CD4-positive, alpha-beta T cell (primary cell): ENCODE data around the gene PIK3R6. TPM values are rescaled to one million over a fixed set of nuclear protein-coding genes. Genes with fewer than 3 reads are reported as not detected.

Source experiments
- ATAC-seq: fragments of 200-7000 bp; cut with Tn5 transposase; one replicate; pipeline ENCODE4 v1.10.0; 2022; ENCODE audit warnings: mild to moderate bottlenecking; ENCODE audit not compliant: poor library complexity
- CTCF ChIA-PET: fragments of 350-600 bp; sonication (Branson Sonifier 250); formaldehyde crosslinking; loops from one replicate; lab custom pipeline; 2021; ENCODE audit warnings: antibody characterized with exemption, inconsistent platforms; lab: Charles Lee
- POLR2A ChIA-PET: fragments of 350-600 bp; sonication (Branson Sonifier 250); formaldehyde crosslinking; loops from one replicate; lab custom pipeline; 2021; ENCODE audit warnings: antibody characterized with exemption, inconsistent platforms; lab: Charles Lee
- DNase-seq, 14 experiments: peaks; one replicate each; pipeline ENCODE4 v3.0.0-alpha.2; 2013 to 2020; ENCODE audit warnings: mixed read lengths in 2 of 14
- H3K27ac ChIP-seq, 2 donors: one replicate each; pipeline versions ENCODE4 v1.5.1 to v1.7.0; 2013; ENCODE audit warnings: low read length in 2 of 2, low read depth in 1 of 2, mild to moderate bottlenecking in 1 of 2
- H3K27me3 ChIP-seq, 2 experiments: 1 replicate in 1 of 2; 2 replicates in 1 of 2; pipeline versions ENCODE4 v1.6.1 to v1.7.0; 2013; ENCODE audit warnings: low read length in 2 of 2, control low read depth in 1 of 2, mild to moderate bottlenecking in 1 of 2, moderate library complexity in 1 of 2; ENCODE audit not compliant: insufficient read depth in 2 of 2, control insufficient read depth in 1 of 2
- H3K36me3 ChIP-seq: one replicate; pipeline ENCODE4 v1.6.1; 2013; ENCODE audit warnings: low read length, control low read depth; ENCODE audit not compliant: insufficient read depth
- H3K4me1 ChIP-seq: one replicate; pipeline ENCODE4 v1.6.1; 2013; ENCODE audit warnings: low read length, control low read depth; ENCODE audit not compliant: insufficient read depth
- H3K4me3 ChIP-seq: one replicate; pipeline ENCODE4 v1.5.1; 2013; ENCODE audit warnings: mild to moderate bottlenecking, low read length, moderate library complexity
- H3K9me3 ChIP-seq, 2 experiments: 1 replicate in 1 of 2; 2 replicates in 1 of 2; pipeline versions ENCODE4 v1.6.1 to v1.7.0; 2013; ENCODE audit warnings: low read length in 2 of 2, mild to moderate bottlenecking in 2 of 2, control low read depth in 1 of 2, moderate library complexity in 1 of 2; ENCODE audit not compliant: control insufficient read depth in 1 of 2, insufficient read depth in 1 of 2
- H3K27ac Mint-ChIP-seq: one replicate; pipeline ENCODE4 v1.8.0; 2020; ENCODE audit warnings: mixed read lengths
- H3K27me3 Mint-ChIP-seq: one replicate; pipeline ENCODE4 v1.8.0; 2021; ENCODE audit warnings: mixed read lengths
- H3K36me3 Mint-ChIP-seq: one replicate; pipeline ENCODE4 v1.8.0; 2021; ENCODE audit warnings: low read depth, mixed read lengths
- H3K4me1 Mint-ChIP-seq: one replicate; pipeline ENCODE4 v1.8.0; 2021; ENCODE audit warnings: low read depth, mixed read lengths
- H3K4me3 Mint-ChIP-seq: one replicate; pipeline ENCODE4 v1.8.0; 2020; ENCODE audit warnings: mild to moderate bottlenecking, mixed read lengths
- H3K9me3 Mint-ChIP-seq: one replicate; pipeline ENCODE4 v1.8.0; 2020; ENCODE audit warnings: mixed read lengths
- CTCF ChIP-seq: fragments of 200-600 bp; IDR thresholded peaks from one replicate; pipeline ENCODE4 v1.8.0; 2022; ENCODE audit warnings: antibody characterized with exemption, mild to moderate bottlenecking
- intact Hi-C, 2 experiments: fragments of 100-400 bp; cut with DNase I in 1 of 2; cut with micrococcal nuclease in 1 of 2; formaldehyde crosslinking; loops; one replicate each; pipeline versions ENCODE4 v1.15.1 to v1.9.0; 2023 to 2025; cut with DNase I, micrococcal nuclease
- total RNA-seq, 174 experiments: library from RNA in 2 of 174; stranded (reverse) in 2 of 174; gene quantifications; one replicate each; pipeline ENCODE4 v1.2.3 and lab custom pipeline; 2021 to 2026

Gene PIK3R6
- total RNA-seq, 2 experiments from 2014 or later = 0.50 to 0.60 TPM

DNA sequence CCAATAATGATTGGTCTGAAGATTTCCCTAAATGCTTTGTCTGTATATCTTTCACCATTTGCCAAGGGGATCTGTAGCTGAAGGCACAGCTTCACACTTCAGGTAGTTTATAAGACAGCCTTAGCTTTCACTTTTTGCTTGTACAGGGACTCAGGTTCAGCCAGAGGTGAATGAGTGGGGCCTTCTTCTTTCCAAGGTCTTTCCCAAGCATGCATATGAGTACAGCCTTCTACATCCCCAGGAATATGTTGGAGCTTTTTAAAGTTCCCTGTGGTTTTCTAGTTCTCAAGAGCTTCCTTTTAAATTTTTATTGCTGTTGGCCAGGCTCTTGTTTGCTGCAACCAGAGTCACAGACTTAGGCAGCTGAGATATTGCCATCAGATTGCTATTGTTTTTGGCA lies 91.2 kb downstream of the PIK3R6 start:
- H3K4me3 ChIP-seq = no peak overlapping the region
- H3K4me1 ChIP-seq = no peaks in the 10 kb centered on the region
- Mint-ChIP-seq H3K9me3 (peaks cover 9% of the 10 kb centered on the region), H3K27me3 (peaks cover 30% of the 10 kb centered on the region), H3K27ac (no peak overlapping the region), H3K4me3 (no peak overlapping the region), H3K36me3 (no peaks in the 10 kb centered on the region), H3K4me1 (no peaks in the 10 kb centered on the region)
- H3K27ac ChIP-seq = no peak overlapping the region
- peaks cover 6 to 19% of the 10 kb centered on the region in 2 experiments for H3K27me3 ChIP-seq
- H3K9me3 ChIP-seq = peaks cover 6 to 7% of the 10 kb centered on the region in 2 experiments
- no peaks in the 10 kb centered on the region for H3K36me3 ChIP-seq
- ATAC-seq = no peak
- no peak for TF ChIP-seq CTCF
- ChIA-PET CTCF (no interaction called here), POLR2A (no interaction called here)
- intact Hi-C loops = no loop called here
- no peak for DNase-seq

DNA sequence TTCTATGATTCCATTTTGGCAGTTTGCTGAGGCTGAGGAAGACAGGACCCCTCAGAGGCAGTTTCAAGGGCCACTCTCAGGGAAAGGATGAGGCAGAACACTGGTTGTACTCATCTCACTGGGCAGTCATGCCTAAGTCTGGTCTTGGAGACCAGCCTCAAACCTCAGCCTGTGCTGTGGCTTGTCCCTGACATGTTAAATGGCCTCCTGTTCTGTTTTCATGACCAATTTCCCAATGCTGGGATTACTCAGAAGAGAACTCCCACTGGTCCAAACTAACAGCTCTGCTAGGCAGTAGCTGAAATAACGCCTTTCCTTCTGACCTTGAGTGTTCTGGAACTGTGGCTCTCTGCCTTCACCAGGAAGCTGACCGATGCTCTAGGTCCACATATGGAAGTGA lies 100.7 kb downstream of the PIK3R6 start:
- ATAC-seq (no peak), DNase-seq (no peak)
- Mint-ChIP-seq H3K36me3 (no peaks in the 10 kb centered on the region), H3K9me3 (no peaks in the 10 kb centered on the region), H3K27ac (no peak overlapping the region), H3K4me1 (no peaks in the 10 kb centered on the region), H3K4me3 (no peak overlapping the region), H3K27me3 (peaks cover 14% of the 10 kb centered on the region)
- ChIA-PET CTCF (no interaction called here), POLR2A (no interaction called here)
- TF ChIP-seq CTCF = no peak
- intact Hi-C loops = no loop called here
- no peaks in the 10 kb centered on the region for H3K9me3 ChIP-seq
- no peaks in the 10 kb centered on the region for H3K36me3 ChIP-seq
- no peak overlapping the region for H3K4me3 ChIP-seq
- H3K27ac ChIP-seq = no peak overlapping the region
- no peaks in the 10 kb centered on the region for H3K27me3 ChIP-seq
- no peaks in the 10 kb centered on the region for H3K4me1 ChIP-seq

DNA sequence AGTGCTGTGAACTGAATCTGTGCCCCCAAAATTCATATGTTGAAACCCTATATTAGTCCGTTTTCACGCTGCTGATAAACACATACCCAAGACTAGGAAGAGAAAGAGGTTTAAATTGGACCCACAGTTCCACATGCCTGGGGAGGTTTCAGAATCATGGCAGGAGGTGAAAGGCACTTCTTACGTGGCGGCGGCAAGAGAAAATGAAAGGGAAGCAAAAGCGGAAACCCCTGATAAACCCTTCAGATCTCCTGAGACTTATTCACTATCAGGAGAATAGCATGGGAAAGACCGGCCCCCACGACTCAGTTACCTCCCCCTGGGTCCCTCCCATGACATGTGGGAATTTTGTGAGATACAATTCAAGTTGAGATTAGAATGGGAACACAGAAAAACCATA lies 105.5 kb downstream of the PIK3R6 start:
- Mint-ChIP-seq H3K9me3 (no peaks in the 10 kb centered on the region), H3K4me1 (no peaks in the 10 kb centered on the region), H3K27me3 (peaks cover 13% of the 10 kb centered on the region), H3K4me3 (no peak overlapping the region), H3K36me3 (no peaks in the 10 kb centered on the region), H3K27ac (no peak overlapping the region)
- Histone ChIP-seq H3K36me3 (no peaks in the 10 kb centered on the region), H3K27ac (no peak overlapping the region), H3K4me1 (no peaks in the 10 kb centered on the region), H3K9me3 (no peaks in the 10 kb centered on the region), H3K4me3 (no peak overlapping the region), H3K27me3 (no peaks in the 10 kb centered on the region)
- CTCF ChIA-PET = no interaction called here
- intact Hi-C loops = no loop called here
- TF ChIP-seq CTCF = no peak
- POLR2A ChIA-PET = no interaction called here
- no peak for DNase-seq
- ATAC-seq = no peak
